ENCODE measurements around the gene C11orf98. TPM values are rescaled to one million over a fixed set of nuclear protein-coding genes. Genes with fewer than 3 reads are reported as not detected.

Gene C11orf98
- total RNA-seq, 2 donors from 2014 or later: 125 to 140 TPM

- Histone ChIP-seq H3K36me3 (ENCODE audit: control insufficient read depth, insufficient read depth, low read length) (peaks cover 52% of the 10 kb centered on the region), H3K9ac (ENCODE audit: extremely low read depth, low read length, poor library complexity, severe bottlenecking) (no peak overlapping the region), H3K4me3 (ENCODE audit: low read length) (no peak overlapping the region), H3K4me1 (ENCODE audit: control insufficient read depth, insufficient read depth, low read length) (no peaks in the 10 kb centered on the region), H3K27ac (ENCODE audit: low read depth, low read length) (no peak overlapping the region), H3K9me3 (ENCODE audit: control insufficient read depth, low read length) (no peaks in the 10 kb centered on the region), H3K27me3 (ENCODE audit: control insufficient read depth, insufficient read depth, low read length, poor library complexity, severe bottlenecking) (no peaks in the 10 kb centered on the region)
- Mint-ChIP-seq H3K4me1 (peaks cover 4% of the 10 kb centered on the region), H3K27me3 (ENCODE audit: insufficient read depth) (no peaks in the 10 kb centered on the region), H3K9me3 (no peaks in the 10 kb centered on the region), H3K36me3 (ENCODE audit: low read depth) (peaks cover 42% of the 10 kb centered on the region), H3K4me3 (peak overlapping the region; percentile 96), H3K27ac (no peak overlapping the region)
- TF ChIP-seq, protein P1, sequence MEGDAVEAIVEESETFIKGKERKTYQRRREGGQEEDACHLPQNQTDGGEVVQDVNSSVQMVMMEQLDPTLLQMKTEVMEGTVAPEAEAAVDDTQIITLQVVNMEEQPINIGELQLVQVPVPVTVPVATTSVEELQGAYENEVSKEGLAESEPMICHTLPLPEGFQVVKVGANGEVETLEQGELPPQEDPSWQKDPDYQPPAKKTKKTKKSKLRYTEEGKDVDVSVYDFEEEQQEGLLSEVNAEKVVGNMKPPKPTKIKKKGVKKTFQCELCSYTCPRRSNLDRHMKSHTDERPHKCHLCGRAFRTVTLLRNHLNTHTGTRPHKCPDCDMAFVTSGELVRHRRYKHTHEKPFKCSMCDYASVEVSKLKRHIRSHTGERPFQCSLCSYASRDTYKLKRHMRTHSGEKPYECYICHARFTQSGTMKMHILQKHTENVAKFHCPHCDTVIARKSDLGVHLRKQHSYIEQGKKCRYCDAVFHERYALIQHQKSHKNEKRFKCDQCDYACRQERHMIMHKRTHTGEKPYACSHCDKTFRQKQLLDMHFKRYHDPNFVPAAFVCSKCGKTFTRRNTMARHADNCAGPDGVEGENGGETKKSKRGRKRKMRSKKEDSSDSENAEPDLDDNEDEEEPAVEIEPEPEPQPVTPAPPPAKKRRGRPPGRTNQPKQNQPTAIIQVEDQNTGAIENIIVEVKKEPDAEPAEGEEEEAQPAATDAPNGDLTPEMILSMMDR (conservative IDR thresholded peaks at IDR 0.05): no peak
- DNase-seq: no peak
- 90 to 96% methylated on average over 8 of the region's 8 CpGs for WGBS, 2 experiments (ENCODE audit: insufficient coverage in 1 of 2, insufficient read length in 1 of 2)
Observed at GRCh38 chr11:62644220-62644619, 20.8 kb downstream of the C11orf98 start.

GRCh38 chr11:62632492-62632891, 32.5 kb downstream of the C11orf98 start:
- TF ChIP-seq, protein P1 (conservative IDR thresholded peaks at IDR 0.05): no peak
- Histone ChIP-seq H3K9me3 (ENCODE audit: control insufficient read depth, low read length) (no peaks in the 10 kb centered on the region), H3K27ac (ENCODE audit: low read depth, low read length) (no peak overlapping the region), H3K27me3 (ENCODE audit: control insufficient read depth, insufficient read depth, low read length, poor library complexity, severe bottlenecking) (no peaks in the 10 kb centered on the region), H3K9ac (ENCODE audit: extremely low read depth, low read length, poor library complexity, severe bottlenecking) (no peak overlapping the region), H3K36me3 (ENCODE audit: control insufficient read depth, insufficient read depth, low read length) (peaks cover 94% of the 10 kb centered on the region), H3K4me3 (ENCODE audit: low read length) (no peak overlapping the region), H3K4me1 (ENCODE audit: control insufficient read depth, insufficient read depth, low read length) (no peaks in the 10 kb centered on the region)
- Mint-ChIP-seq H3K4me1 (no peaks in the 10 kb centered on the region), H3K4me3 (no peak overlapping the region), H3K27me3 (ENCODE audit: insufficient read depth) (no peaks in the 10 kb centered on the region), H3K9me3 (no peaks in the 10 kb centered on the region), H3K27ac (peak overlapping the region; percentile 26), H3K36me3 (ENCODE audit: low read depth) (peaks cover 82% of the 10 kb centered on the region)
- WGBS, 2 experiments (ENCODE audit: insufficient coverage in 1 of 2, insufficient read length in 1 of 2): 95 to 98% methylated on average over 5 to 6 of the region's 6 CpGs
- DNase-seq: no peak

DNA sequence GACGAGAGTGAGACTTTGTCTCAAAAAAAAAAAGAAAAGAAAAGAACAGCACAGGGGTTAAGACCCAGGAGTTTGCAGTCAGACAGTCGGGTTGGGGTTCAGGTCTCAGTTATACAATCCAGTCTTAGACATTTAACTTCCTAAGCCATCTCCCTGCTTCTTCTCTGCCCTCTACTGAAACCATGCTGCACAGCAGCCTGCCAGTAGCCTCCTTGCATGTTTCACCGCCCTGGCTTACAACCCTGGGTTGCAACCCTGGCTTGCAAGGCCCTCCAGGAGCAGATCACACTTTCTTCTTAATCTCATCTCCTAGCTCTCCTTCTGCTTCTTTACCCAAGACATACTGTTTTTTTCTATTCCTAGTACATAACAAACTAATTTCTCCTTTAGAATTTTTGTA, 37.3 kb downstream of the C11orf98 start:
- WGBS, 2 experiments (ENCODE audit: insufficient coverage in 1 of 2, insufficient read length in 1 of 2): 93 to 95% methylated on average over 2 to 3 of the region's 3 CpGs
- H3K36me3 Mint-ChIP-seq (ENCODE audit: low read depth): peaks cover 81% of the 10 kb centered on the region
- TF ChIP-seq, protein P1 (conservative IDR thresholded peaks at IDR 0.05): no peak
- Histone ChIP-seq H3K27me3 (ENCODE audit: control insufficient read depth, insufficient read depth, low read length, poor library complexity, severe bottlenecking) (no peaks in the 10 kb centered on the region), H3K9ac (ENCODE audit: extremely low read depth, low read length, poor library complexity, severe bottlenecking) (no peak overlapping the region), H3K4me1 (ENCODE audit: control insufficient read depth, insufficient read depth, low read length) (no peaks in the 10 kb centered on the region), H3K27ac (ENCODE audit: low read depth, low read length) (no peak overlapping the region), H3K36me3 (ENCODE audit: control insufficient read depth, insufficient read depth, low read length) (peaks cover 84% of the 10 kb centered on the region), H3K4me3 (ENCODE audit: low read length) (no peak overlapping the region), H3K9me3 (ENCODE audit: control insufficient read depth, low read length) (no peaks in the 10 kb centered on the region)
- H3K4me1 Mint-ChIP-seq: no peaks in the 10 kb centered on the region
- DNase-seq: no peak
- H3K4me3 Mint-ChIP-seq: no peak overlapping the region
- no peaks in the 10 kb centered on the region for H3K9me3 Mint-ChIP-seq
- peak overlapping the region; percentile 57 for H3K27ac Mint-ChIP-seq
- no peaks in the 10 kb centered on the region for H3K27me3 Mint-ChIP-seq (ENCODE audit: insufficient read depth)

All from endodermal cell (in vitro differentiated cells).